Body of pancreas (tissue), 4 donors: ENCODE data around the gene ZNG1F.
"Not testable (repeated sequence)": the region's sequence is repeated elsewhere in the genome, so short reads cannot be mapped to it uniquely, and the experiment has no call there.

Experiments
- POLR2A ChIP-seq, 3 donors: fragments of 450-650 bp; IDR thresholded peaks; one replicate each; pipeline ENCODE4 v1.6.1; 2016; ENCODE audit warnings: antibody characterized with exemption in 3 of 3, mild to moderate bottlenecking in 2 of 3
- TF ChIP-seq, protein P1 (sequence below), 7 experiments: fragments of 450-650 bp in 4 of 7; fragments of 200-600 bp in 3 of 7; sonication (generic) in 3 of 7; IDR thresholded peaks; one replicate each; pipeline ENCODE4 v1.5.1; 2016 to 2019; ENCODE audit warnings: antibody characterized with exemption in 7 of 7

DNA sequence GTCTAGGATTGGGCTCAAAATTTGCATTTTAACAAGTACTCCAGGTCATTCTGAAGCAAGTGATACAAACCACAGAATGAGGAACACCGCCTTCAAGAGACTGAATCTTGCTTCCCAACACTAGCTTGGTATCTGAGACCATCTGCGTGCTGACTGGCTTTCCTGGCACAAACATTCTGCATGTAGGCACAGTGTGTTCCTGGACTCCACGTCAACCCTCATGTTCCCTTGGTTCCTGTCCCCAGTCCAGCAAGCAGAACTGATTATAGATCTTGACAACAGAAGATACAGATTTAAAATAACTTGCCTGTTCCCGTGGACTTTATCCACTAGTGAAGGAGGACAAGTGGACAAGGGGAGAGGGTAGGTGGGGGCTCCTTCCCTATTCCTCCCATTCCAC, 30.7 kb upstream of the ZNG1F start:
- TF ChIP-seq, protein P1, sequence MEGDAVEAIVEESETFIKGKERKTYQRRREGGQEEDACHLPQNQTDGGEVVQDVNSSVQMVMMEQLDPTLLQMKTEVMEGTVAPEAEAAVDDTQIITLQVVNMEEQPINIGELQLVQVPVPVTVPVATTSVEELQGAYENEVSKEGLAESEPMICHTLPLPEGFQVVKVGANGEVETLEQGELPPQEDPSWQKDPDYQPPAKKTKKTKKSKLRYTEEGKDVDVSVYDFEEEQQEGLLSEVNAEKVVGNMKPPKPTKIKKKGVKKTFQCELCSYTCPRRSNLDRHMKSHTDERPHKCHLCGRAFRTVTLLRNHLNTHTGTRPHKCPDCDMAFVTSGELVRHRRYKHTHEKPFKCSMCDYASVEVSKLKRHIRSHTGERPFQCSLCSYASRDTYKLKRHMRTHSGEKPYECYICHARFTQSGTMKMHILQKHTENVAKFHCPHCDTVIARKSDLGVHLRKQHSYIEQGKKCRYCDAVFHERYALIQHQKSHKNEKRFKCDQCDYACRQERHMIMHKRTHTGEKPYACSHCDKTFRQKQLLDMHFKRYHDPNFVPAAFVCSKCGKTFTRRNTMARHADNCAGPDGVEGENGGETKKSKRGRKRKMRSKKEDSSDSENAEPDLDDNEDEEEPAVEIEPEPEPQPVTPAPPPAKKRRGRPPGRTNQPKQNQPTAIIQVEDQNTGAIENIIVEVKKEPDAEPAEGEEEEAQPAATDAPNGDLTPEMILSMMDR (IDR thresholded peaks at IDR 0.05): not testable (repeated sequence)
- not testable (repeated sequence) for TF ChIP-seq POLR2A (IDR thresholded peaks at IDR 0.05)
